Keratinocyte (primary cell): ENCODE data around the gene STARD3. TPM values are rescaled to one million over a fixed set of nuclear protein-coding genes. Genes with fewer than 3 reads are reported as not detected.
A peak's percentile ranks its signal among the peaks of the same experiment; 100 is the strongest.

Experiments used
- DNase-seq: peaks from one replicate; pipeline ENCODE4 v3.0.0-alpha.2; 2011; ENCODE audit warnings: low read depth, missing footprints, low spot score
- FAIRE-seq: peaks from 2 replicates; lab custom pipeline; 2011; peaks lifted over from hg19 to GRCh38; lab: Jason Lieb, UNC
- H2AFZ ChIP-seq: 2 replicates; pipeline ENCODE4 v1.6.0; 2012; ENCODE audit warnings: low read length, control low read depth, inconsistent platforms; ENCODE audit not compliant: control insufficient read depth
- H3K27ac ChIP-seq: 2 replicates; pipeline ENCODE4 v1.5.1; 2011; ENCODE audit warnings: low read length; ENCODE audit not compliant: control insufficient read depth, insufficient read depth
- H3K27me3 ChIP-seq: 3 replicates; pipeline ENCODE4 v1.6.0; 2011; ENCODE audit warnings: low read length; ENCODE audit not compliant: control insufficient read depth, insufficient read depth; ENCODE audit errors: extremely low read depth
- H3K36me3 ChIP-seq, 2 experiments: 2 replicates in 1 of 2; 3 replicates in 1 of 2; pipeline ENCODE4 v1.5.1; 2011; ENCODE audit warnings: low read length in 2 of 2, mild to moderate bottlenecking in 1 of 2; ENCODE audit not compliant: control insufficient read depth in 2 of 2, insufficient read depth in 2 of 2; ENCODE audit errors: extremely low read depth in 1 of 2
- H3K4me1 ChIP-seq: 3 replicates; pipeline ENCODE4 v1.5.1; 2011; ENCODE audit warnings: low read length; ENCODE audit not compliant: control insufficient read depth, insufficient read depth; ENCODE audit errors: extremely low read depth
- H3K4me2 ChIP-seq: 3 replicates; pipeline ENCODE4 v1.6.0; 2011; ENCODE audit warnings: low read depth, low read length; ENCODE audit not compliant: control insufficient read depth, insufficient read depth; ENCODE audit errors: extremely low read depth
- H3K4me3 ChIP-seq, 3 experiments: fragments of 200-600 bp in 1 of 3; sonication (generic) in 1 of 3; 2 replicates in 2 of 3; 3 replicates in 1 of 3; pipeline ENCODE4 v1.5.1; 2011 to 2016; ENCODE audit warnings: low read length in 3 of 3, mild to moderate bottlenecking in 3 of 3, control low read depth in 2 of 3, inconsistent platforms in 1 of 3, low read depth in 1 of 3, mixed read lengths in 1 of 3, mixed run types in 1 of 3, moderate library complexity in 1 of 3; ENCODE audit not compliant: control insufficient read depth in 2 of 3, insufficient read depth in 2 of 3; ENCODE audit errors: extremely low read depth in 1 of 3
- H3K79me2 ChIP-seq: 2 replicates; pipeline ENCODE4 v1.6.0; 2012; ENCODE audit warnings: low read length; ENCODE audit not compliant: control insufficient read depth, insufficient read depth
- H3K9ac ChIP-seq: 3 replicates; pipeline ENCODE4 v1.6.0; 2011; ENCODE audit warnings: low read length; ENCODE audit not compliant: control insufficient read depth, insufficient read depth; ENCODE audit errors: extremely low read depth
- H3K9me1 ChIP-seq: 3 replicates; pipeline ENCODE4 v1.6.0; 2011; ENCODE audit warnings: low read length; ENCODE audit not compliant: control insufficient read depth, insufficient read depth; ENCODE audit errors: extremely low read depth
- H3K9me3 ChIP-seq: 2 replicates; pipeline ENCODE4 v1.5.1; 2012; ENCODE audit warnings: low read depth, low read length; ENCODE audit not compliant: control insufficient read depth
- H4K20me1 ChIP-seq: 3 replicates; pipeline ENCODE4 v1.6.0; 2011; ENCODE audit warnings: low read length; ENCODE audit not compliant: control insufficient read depth, insufficient read depth; ENCODE audit errors: extremely low read depth
- EZH2 ChIP-seq: IDR thresholded peaks from one replicate; pipeline ENCODE4 v1.6.1; 2012; ENCODE audit warnings: inconsistent platforms, mild to moderate bottlenecking, low read length, moderate library complexity
- dilution Hi-C: fragments of 300-500 bp; cut with MboI; formaldehyde crosslinking; loops from one replicate; pipeline ENCODE4 v1.7.0; 2020; ENCODE audit warnings: low sequenced_read_pairs; ENCODE audit not compliant: extremely low pct_ligation_motif_present
- polyA plus RNA-seq, 5 experiments: library from polyadenylated mRNA; depleted of rRNA in 3 of 5; stranded (reverse) in 3 of 5; stranded (forward) in 1 of 5; unstranded in 1 of 5; fragments of >200 nt; gene quantifications; 1 replicate in 1 of 5; 2 replicates in 3 of 5; 3 replicates in 1 of 5; pipeline versions ENCODE4 v1.2.1 to v1.2.3, GENCODE V29; 2011 to 2012; ENCODE audit warnings: missing spikeins in 2 of 5, low read depth in 1 of 5, low replicate concordance in 1 of 5
- TF ChIP-seq, protein P1 (sequence below), 3 experiments: IDR thresholded peaks in 1 of 3; conservative IDR thresholded peaks in 1 of 3; optimal IDR thresholded peaks in 1 of 3; 2 replicates in 2 of 3; 3 replicates in 1 of 3; pipeline versions ENCODE3 to v1.5.1; 2011; ENCODE audit warnings: low read length in 3 of 3, mild to moderate bottlenecking in 3 of 3, moderate library complexity in 2 of 3, control low read depth in 1 of 3, inconsistent platforms in 1 of 3; ENCODE audit not compliant: insufficient read depth in 2 of 3; ENCODE audit errors: extremely low read depth in 1 of 3

The STARD3 gene
- polyA plus RNA-seq, 1 donor (not counting 4 experiments of a cell fraction or from before 2014, with no cell fraction given), result 29.0 TPM

DNA sequence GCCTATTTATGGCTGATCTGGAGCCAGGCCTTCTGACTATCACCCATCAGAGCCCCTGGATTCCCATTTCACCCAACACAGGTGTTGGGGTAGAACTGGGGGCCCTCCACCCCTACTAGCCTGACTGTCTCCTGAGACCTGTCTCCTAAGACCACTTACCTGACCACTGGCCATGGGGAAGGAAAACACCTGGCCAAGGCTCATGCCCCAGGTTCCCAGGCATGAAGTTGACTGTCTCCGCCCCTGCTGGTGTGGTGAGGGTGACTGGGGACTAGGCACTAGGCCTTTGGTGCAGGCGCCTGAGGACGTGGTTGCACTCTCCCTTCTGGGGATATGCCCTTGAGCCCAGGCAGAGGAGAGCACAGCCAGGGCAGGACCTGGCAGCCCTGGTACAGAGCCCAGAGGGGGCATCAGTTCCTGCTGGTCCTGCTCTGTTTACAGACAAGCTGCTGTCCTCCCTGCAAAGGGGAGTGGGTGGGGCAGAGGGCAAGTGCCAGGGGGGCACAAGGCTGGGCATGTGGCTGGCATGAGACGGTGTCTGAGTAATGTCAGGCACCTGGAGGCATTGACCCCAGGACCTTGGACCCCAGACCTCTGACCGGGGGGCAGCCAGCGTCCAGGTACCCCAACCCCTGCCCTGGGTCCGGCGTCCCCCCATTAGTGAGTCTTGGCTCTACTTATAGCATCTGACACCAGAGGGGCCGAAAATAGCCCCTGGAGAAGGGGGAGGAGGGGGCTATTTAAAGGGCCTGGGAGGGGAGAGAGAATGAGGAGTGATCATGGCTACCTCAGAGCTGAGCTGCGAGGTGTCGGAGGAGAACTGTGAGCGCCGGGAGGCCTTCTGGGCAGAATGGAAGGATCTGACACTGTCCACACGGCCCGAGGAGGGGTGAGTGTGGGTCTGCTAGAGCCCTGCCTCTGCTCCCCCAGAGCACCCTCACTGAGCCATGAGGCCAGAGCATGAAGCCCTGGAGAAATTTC is 27.9 kb downstream of the STARD3 start, which contains the start of gene TCAP:
TSS of gene TCAP (plus strand) at position 769 of the 981 bp plus-strand sequence. CDS start at position 780, 11 bp downstream.
- Histone ChIP-seq H3K9me3 (no peaks in the 10 kb centered on the region), H3K79me2 (no peaks in the 10 kb centered on the region), H3K9ac (no peak within 1 kb of the TSS), H3K27me3 (peaks cover 33% of the 10 kb centered on the region), H2AFZ (no peak within 1 kb of the TSS), H3K4me1 (peaks cover 8% of the 10 kb centered on the region), H3K4me3 (no peak within 1 kb of the TSS), H3K27ac (no peak within 1 kb of the TSS), H3K4me2 (no peak within 1 kb of the TSS), H3K36me3 (peaks cover 0 to 5% of the 10 kb centered on the region in 2 experiments), H3K9me1 (no peaks in the 10 kb centered on the region), H4K20me1 (no peaks in the 10 kb centered on the region)
- dilution Hi-C loops, result no loop called here
- TF ChIP-seq, protein P1, sequence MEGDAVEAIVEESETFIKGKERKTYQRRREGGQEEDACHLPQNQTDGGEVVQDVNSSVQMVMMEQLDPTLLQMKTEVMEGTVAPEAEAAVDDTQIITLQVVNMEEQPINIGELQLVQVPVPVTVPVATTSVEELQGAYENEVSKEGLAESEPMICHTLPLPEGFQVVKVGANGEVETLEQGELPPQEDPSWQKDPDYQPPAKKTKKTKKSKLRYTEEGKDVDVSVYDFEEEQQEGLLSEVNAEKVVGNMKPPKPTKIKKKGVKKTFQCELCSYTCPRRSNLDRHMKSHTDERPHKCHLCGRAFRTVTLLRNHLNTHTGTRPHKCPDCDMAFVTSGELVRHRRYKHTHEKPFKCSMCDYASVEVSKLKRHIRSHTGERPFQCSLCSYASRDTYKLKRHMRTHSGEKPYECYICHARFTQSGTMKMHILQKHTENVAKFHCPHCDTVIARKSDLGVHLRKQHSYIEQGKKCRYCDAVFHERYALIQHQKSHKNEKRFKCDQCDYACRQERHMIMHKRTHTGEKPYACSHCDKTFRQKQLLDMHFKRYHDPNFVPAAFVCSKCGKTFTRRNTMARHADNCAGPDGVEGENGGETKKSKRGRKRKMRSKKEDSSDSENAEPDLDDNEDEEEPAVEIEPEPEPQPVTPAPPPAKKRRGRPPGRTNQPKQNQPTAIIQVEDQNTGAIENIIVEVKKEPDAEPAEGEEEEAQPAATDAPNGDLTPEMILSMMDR (optimal IDR thresholded peaks at IDR 0.05 in 1 of 3, IDR thresholded peaks at IDR 0.05 in 1 of 3, conservative IDR thresholded peaks at IDR 0.05 in 1 of 3; ENCODE audit: extremely low read depth in 1 of 3, insufficient read depth in 2 of 3, low read length in 3 of 3), result no peak
- no peak for TF ChIP-seq EZH2
- DNase-seq, result no peak
- FAIRE-seq, result no peak

DNA sequence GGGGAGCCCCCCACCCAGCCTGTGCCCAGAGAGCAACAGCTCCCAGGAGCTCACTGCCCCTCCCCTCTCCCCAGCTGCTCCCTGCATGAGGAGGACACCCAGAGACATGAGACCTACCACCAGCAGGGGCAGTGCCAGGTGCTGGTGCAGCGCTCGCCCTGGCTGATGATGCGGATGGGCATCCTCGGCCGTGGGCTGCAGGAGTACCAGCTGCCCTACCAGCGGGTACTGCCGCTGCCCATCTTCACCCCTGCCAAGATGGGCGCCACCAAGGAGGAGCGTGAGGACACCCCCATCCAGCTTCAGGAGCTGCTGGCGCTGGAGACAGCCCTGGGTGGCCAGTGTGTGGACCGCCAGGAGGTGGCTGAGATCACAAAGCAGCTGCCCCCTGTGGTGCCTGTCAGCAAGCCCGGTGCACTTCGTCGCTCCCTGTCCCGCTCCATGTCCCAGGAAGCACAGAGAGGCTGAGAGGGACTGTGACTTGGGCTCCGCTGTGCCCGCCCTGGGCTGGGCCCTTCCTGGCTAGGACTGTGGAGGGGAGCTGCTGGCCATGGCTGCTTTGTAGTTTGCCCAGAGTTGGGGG is 28.8 kb downstream of the STARD3 start:
- no peak for TF ChIP-seq EZH2
- TF ChIP-seq, protein P1 (optimal IDR thresholded peaks at IDR 0.05 in 1 of 3, IDR thresholded peaks at IDR 0.05 in 1 of 3, conservative IDR thresholded peaks at IDR 0.05 in 1 of 3; ENCODE audit: extremely low read depth in 1 of 3, insufficient read depth in 2 of 3, low read length in 3 of 3), result peak in 2 of 3 experiments; percentile 41 to 47
- DNase-seq (no peak), FAIRE-seq (no peak)
- H2AFZ ChIP-seq, result no peak overlapping the region
- no peaks in the 10 kb centered on the region for H3K79me2 ChIP-seq
- peaks cover 0 to 5% of the 10 kb centered on the region in 2 experiments for H3K36me3 ChIP-seq
- H3K4me3 ChIP-seq, result no peak overlapping the region
- H3K4me2 ChIP-seq, result no peak overlapping the region
- dilution Hi-C loops, result no loop called here
- no peaks in the 10 kb centered on the region for H4K20me1 ChIP-seq
- H3K4me1 ChIP-seq, result peaks cover 8% of the 10 kb centered on the region
- H3K9me3 ChIP-seq, result no peaks in the 10 kb centered on the region
- H3K27ac ChIP-seq, result no peak overlapping the region
- H3K27me3 ChIP-seq, result peaks cover 34% of the 10 kb centered on the region
- H3K9ac ChIP-seq, result no peak overlapping the region
- H3K9me1 ChIP-seq, result no peaks in the 10 kb centered on the region
